Measurements from ENCODE around the gene MIB1.

Gene MIB1

GRCh38 chr18:21805771-21806366 is 65.3 kb downstream of the MIB1 start:
- POLR2A ChIA-PET: no interaction called here
- DNase-seq (ENCODE audit: extremely low spot score): no peak
- CTCF ChIA-PET: no interaction called here
- no peak for TF ChIP-seq NFRKB (IDR thresholded peaks at IDR 0.05)
- TF ChIP-seq FOXK2 (IDR thresholded peaks at IDR 0.05): no peak
- TF ChIP-seq LEF1 (IDR thresholded peaks at IDR 0.05; ENCODE audit: borderline replicate concordance): no peak
- no peak for TF ChIP-seq PKNOX1 (IDR thresholded peaks at IDR 0.05)
- no peak for TF ChIP-seq ARNT (IDR thresholded peaks at IDR 0.05)
- no peak for TF ChIP-seq SP1 (IDR thresholded peaks at IDR 0.05)
- no peak for TF ChIP-seq TARDBP (IDR thresholded peaks at IDR 0.05)
- no peak for TF ChIP-seq CTBP1 (IDR thresholded peaks at IDR 0.05; ENCODE audit: borderline replicate concordance)

GRCh38 chr18:21808185-21808584 is 67.6 kb downstream of the MIB1 start:
- ChIA-PET POLR2A (no interaction called here), CTCF (interaction anchor here (1.5 kb wide), 1 partner anchor 12 kb away, joined by 3 read pairs; no protein-coding TSS in a partner anchor)
- DNase-seq (ENCODE audit: extremely low spot score): no peak
- TF ChIP-seq SP1 (IDR thresholded peaks at IDR 0.05) (no peak), ELF4 (IDR thresholded peaks at IDR 0.05) (no peak), FOXM1 (IDR thresholded peaks at IDR 0.05; ENCODE audit: borderline replicate concordance) (no peak), HDGF (IDR thresholded peaks at IDR 0.05; ENCODE audit: borderline replicate concordance) (no peak), CTBP1 (IDR thresholded peaks at IDR 0.05; ENCODE audit: borderline replicate concordance) (no peak), ZNF384 (IDR thresholded peaks at IDR 0.05) (no peak), NFRKB (IDR thresholded peaks at IDR 0.05) (no peak), ARNT (IDR thresholded peaks at IDR 0.05) (no peak), FOXK2 (IDR thresholded peaks at IDR 0.05) (no peak), L3MBTL2 (conservative IDR thresholded peaks at IDR 0.05) (no peak)

- TF ChIP-seq SUZ12 (IDR thresholded peaks at IDR 0.05) (no peak), FOXK2 (IDR thresholded peaks at IDR 0.05) (no peak), ELF4 (IDR thresholded peaks at IDR 0.05) (no peak), SP1 (IDR thresholded peaks at IDR 0.05) (no peak), L3MBTL2 (conservative IDR thresholded peaks at IDR 0.05) (no peak), CTBP1 (IDR thresholded peaks at IDR 0.05; ENCODE audit: borderline replicate concordance) (no peak), PKNOX1 (IDR thresholded peaks at IDR 0.05) (no peak), ARNT (IDR thresholded peaks at IDR 0.05) (no peak), HDGF (IDR thresholded peaks at IDR 0.05; ENCODE audit: borderline replicate concordance) (no peak), TARDBP (IDR thresholded peaks at IDR 0.05) (no peak), FOXA1 (IDR thresholded peaks at IDR 0.05) (no peak), BHLHE40 (IDR thresholded peaks at IDR 0.05; ENCODE audit: borderline replicate concordance) (no peak), NFRKB (IDR thresholded peaks at IDR 0.05) (no peak), FOXM1 (IDR thresholded peaks at IDR 0.05; ENCODE audit: borderline replicate concordance) (no peak)
- no peak for DNase-seq (ENCODE audit: extremely low spot score)
- CTCF ChIA-PET: no interaction called here
- POLR2A ChIA-PET: no interaction called here
Measured at GRCh38 chr18:21809725-21810124, 69.1 kb downstream of the MIB1 start.

GRCh38 chr18:21815101-21815500 is 74.5 kb downstream of the MIB1 start:
- POLR2A ChIA-PET: no interaction called here
- no peak for TF ChIP-seq FOXA1 (IDR thresholded peaks at IDR 0.05)
- TF ChIP-seq BHLHE40 (IDR thresholded peaks at IDR 0.05; ENCODE audit: borderline replicate concordance): no peak
- TF ChIP-seq ELF4 (IDR thresholded peaks at IDR 0.05): no peak
- TF ChIP-seq FOXM1 (IDR thresholded peaks at IDR 0.05; ENCODE audit: borderline replicate concordance): no peak
- TF ChIP-seq CTBP1 (IDR thresholded peaks at IDR 0.05; ENCODE audit: borderline replicate concordance): no peak
- no peak for TF ChIP-seq ARNT (IDR thresholded peaks at IDR 0.05)
- no peak for TF ChIP-seq HDGF (IDR thresholded peaks at IDR 0.05; ENCODE audit: borderline replicate concordance)
- no peak for TF ChIP-seq LEF1 (IDR thresholded peaks at IDR 0.05; ENCODE audit: borderline replicate concordance)
- TF ChIP-seq ZNF384 (IDR thresholded peaks at IDR 0.05): no peak
- no peak for TF ChIP-seq SP1 (IDR thresholded peaks at IDR 0.05)
- no peak for TF ChIP-seq PKNOX1 (IDR thresholded peaks at IDR 0.05)
- TF ChIP-seq FOXK2 (IDR thresholded peaks at IDR 0.05): no peak
- TF ChIP-seq L3MBTL2 (conservative IDR thresholded peaks at IDR 0.05): no peak
- TF ChIP-seq SUZ12 (IDR thresholded peaks at IDR 0.05): no peak
- TF ChIP-seq NFRKB (IDR thresholded peaks at IDR 0.05): no peak
- TF ChIP-seq TARDBP (IDR thresholded peaks at IDR 0.05): no peak
- CTCF ChIA-PET: interaction anchor here (0.6 kb wide), 1 partner anchor 181 kb away, joined by 3 read pairs; no protein-coding TSS in a partner anchor
- no peak for DNase-seq (ENCODE audit: extremely low spot score)

- TF ChIP-seq ARNT (IDR thresholded peaks at IDR 0.05): no peak
- no peak for TF ChIP-seq TARDBP (IDR thresholded peaks at IDR 0.05)
- TF ChIP-seq FOXK2 (IDR thresholded peaks at IDR 0.05): no peak
- no peak for TF ChIP-seq LEF1 (IDR thresholded peaks at IDR 0.05; ENCODE audit: borderline replicate concordance)
- no peak for TF ChIP-seq BHLHE40 (IDR thresholded peaks at IDR 0.05; ENCODE audit: borderline replicate concordance)
- no peak for TF ChIP-seq ELF4 (IDR thresholded peaks at IDR 0.05)
- no peak for TF ChIP-seq CTBP1 (IDR thresholded peaks at IDR 0.05; ENCODE audit: borderline replicate concordance)
- POLR2A ChIA-PET: no interaction called here
- CTCF ChIA-PET: interaction anchor here (0.5 to 1.3 kb wide), 10 partner anchors 8 to 262 kb away, joined by 3 to 15 read pairs (median 3); no protein-coding TSS in a partner anchor
- peak; percentile 27 for DNase-seq (ENCODE audit: extremely low spot score)
Measured at GRCh38 chr18:21820033-21820810, 79.6 kb downstream of the MIB1 start.

GRCh38 chr18:21820811-21821143 is 80.2 kb downstream of the MIB1 start:
- TF ChIP-seq PKNOX1 (IDR thresholded peaks at IDR 0.05) (no peak), SP1 (IDR thresholded peaks at IDR 0.05) (no peak), FOXM1 (IDR thresholded peaks at IDR 0.05; ENCODE audit: borderline replicate concordance) (no peak), BHLHE40 (IDR thresholded peaks at IDR 0.05; ENCODE audit: borderline replicate concordance) (no peak)
- POLR2A ChIA-PET: no interaction called here
- CTCF ChIA-PET: interaction anchor here (0.6 to 1.3 kb wide), 5 partner anchors 11 to 252 kb away, joined by 3 to 15 read pairs (median 3); no protein-coding TSS in a partner anchor
- DNase-seq (ENCODE audit: extremely low spot score): no peak
